Esophagus muscularis mucosa (tissue), 4 donors: ENCODE results near the gene CDK14.

Experiments used
- CTCF ChIP-seq, 3 experiments: fragments of 200-600 bp in 2 of 3; fragments of 450-650 bp in 1 of 3; sonication (generic) in 2 of 3; IDR thresholded peaks; one replicate each; pipeline ENCODE4 v1.5.1; 2017 to 2019; ENCODE audit warnings: antibody characterized with exemption in 3 of 3, mild to moderate bottlenecking in 2 of 3, moderate library complexity in 1 of 3
- EP300 ChIP-seq: sonication (generic); formaldehyde crosslinking; IDR thresholded peaks from one replicate; pipeline ENCODE4 v1.6.1; 2017; ENCODE audit warnings: antibody characterized with exemption
- POLR2A ChIP-seq: fragments of 450-650 bp; IDR thresholded peaks from one replicate; pipeline ENCODE4 v1.6.1; 2017; ENCODE audit warnings: antibody characterized with exemption, moderate library complexity, mild to moderate bottlenecking, low read depth
- POLR2AphosphoS5 ChIP-seq, 2 donors: sonication (generic); formaldehyde crosslinking; IDR thresholded peaks; one replicate each; pipeline ENCODE4 v1.6.1; 2017; ENCODE audit warnings: antibody characterized with exemption in 2 of 2

- TF ChIP-seq POLR2A (no peak), EP300 (no peak), CTCF (IDR thresholded peaks at IDR 0.05) (no peak), POLR2AphosphoS5 (IDR thresholded peaks at IDR 0.05) (no peak)
Observed at GRCh38 chr7:91031757-91032156, 435.6 kb downstream of the CDK14 start.
